A673 (cell line): Measurements from ENCODE around the gene TIAM1. TPM values are rescaled to one million over a fixed set of nuclear protein-coding genes. Genes with fewer than 3 reads are reported as not detected.

Experiments
- BruUV-seq: library from RNA; stranded (reverse); fragments of 400-500 nt; replicated peaks from 2 replicates; lab custom pipeline; 2021; lab: Mats Ljungman, UMichigan
- CTCF ChIA-PET: fragments of 300-600 bp; sonication (Branson Sonifier 250); formaldehyde crosslinking; loops from one replicate; lab custom pipeline; 2022; ENCODE audit warnings: antibody characterized with exemption; lab: Charles Lee
- POLR2A ChIA-PET: fragments of 300-600 bp; sonication (Branson Sonifier 250); formaldehyde crosslinking; loops from one replicate; lab custom pipeline; 2022; ENCODE audit warnings: antibody characterized with exemption; ENCODE audit not compliant: low non-redundant PET; lab: Charles Lee
- DNase-seq: peaks from one replicate; pipeline ENCODE4 v3.0.0-alpha.2; 2015; ENCODE audit warnings: low spot score
- H3K27ac ChIP-seq: fragments of 200-600 bp; sonication (generic); 2 replicates; pipeline ENCODE4 v1.5.1; 2016; ENCODE audit warnings: mixed run types, low read depth, mild to moderate bottlenecking, mixed read lengths, antibody characterized with exemption, low read length; ENCODE audit not compliant: poor library complexity, severe bottlenecking
- H3K27me3 ChIP-seq: fragments of 200-600 bp; sonication (generic); replicated peaks from 2 replicates; pipeline ENCODE4 v1.6.1; 2017; ENCODE audit warnings: mixed run types, low read depth, mild to moderate bottlenecking, mixed read lengths, antibody characterized with exemption, low read length; ENCODE audit not compliant: insufficient read depth, poor library complexity
- H3K36me3 ChIP-seq: fragments of 200-600 bp; sonication (generic); 2 replicates; pipeline ENCODE4 v1.6.1; 2016; ENCODE audit warnings: mixed run types, mild to moderate bottlenecking, mixed read lengths, antibody characterized with exemption, low read length; ENCODE audit not compliant: insufficient read depth, poor library complexity, severe bottlenecking
- H3K4me1 ChIP-seq: fragments of 200-600 bp; sonication (generic); 2 replicates; pipeline ENCODE4 v1.6.1; 2017; ENCODE audit warnings: mixed run types, mild to moderate bottlenecking, mixed read lengths, antibody characterized with exemption, low read length; ENCODE audit not compliant: insufficient read depth, poor library complexity, severe bottlenecking
- H3K4me3 ChIP-seq: fragments of 200-600 bp; sonication (generic); 2 replicates; pipeline ENCODE4 v1.5.1; 2016; ENCODE audit warnings: low read depth, mixed run types, mild to moderate bottlenecking, mixed read lengths, low read length; ENCODE audit not compliant: poor library complexity, severe bottlenecking
- H3K9me3 ChIP-seq: fragments of 200-600 bp; sonication (generic); 2 replicates; pipeline ENCODE4 v1.6.1; 2016; ENCODE audit warnings: mixed run types, low read depth, mild to moderate bottlenecking, mixed read lengths, antibody characterized with exemption, low read length; ENCODE audit not compliant: poor library complexity, severe bottlenecking
- EZH2 ChIP-seq: fragments of 200-600 bp; sonication (generic); IDR thresholded peaks from 2 replicates; pipeline ENCODE4 v1.6.1; 2017; ENCODE audit warnings: borderline replicate concordance, low read depth, mild to moderate bottlenecking, mixed read lengths, antibody characterized with exemption, low read length; ENCODE audit not compliant: poor library complexity, severe bottlenecking
- intact Hi-C: fragments of 100-400 bp; cut with micrococcal nuclease; formaldehyde crosslinking; loops from one replicate; pipeline ENCODE4 v1.10.0; 2022; ENCODE audit not compliant: unreplicated experiment
- total RNA-seq: library from RNA; stranded (reverse); gene quantifications from 2 replicates; pipeline ENCODE4 v1.2.3, GENCODE V29; 2021
- TF ChIP-seq, protein P1 (sequence below): fragments of 300-800, 200-600 bp; sonication (generic); conservative IDR thresholded peaks from 2 replicates; pipeline ENCODE4 v1.5.1; 2017; ENCODE audit warnings: low read depth, mild to moderate bottlenecking, antibody characterized with exemption, low read length, moderate library complexity, mixed read lengths

TIAM1 gene
- total RNA-seq, 1 experiment from 2014 or later = 9.6 TPM

DNA sequence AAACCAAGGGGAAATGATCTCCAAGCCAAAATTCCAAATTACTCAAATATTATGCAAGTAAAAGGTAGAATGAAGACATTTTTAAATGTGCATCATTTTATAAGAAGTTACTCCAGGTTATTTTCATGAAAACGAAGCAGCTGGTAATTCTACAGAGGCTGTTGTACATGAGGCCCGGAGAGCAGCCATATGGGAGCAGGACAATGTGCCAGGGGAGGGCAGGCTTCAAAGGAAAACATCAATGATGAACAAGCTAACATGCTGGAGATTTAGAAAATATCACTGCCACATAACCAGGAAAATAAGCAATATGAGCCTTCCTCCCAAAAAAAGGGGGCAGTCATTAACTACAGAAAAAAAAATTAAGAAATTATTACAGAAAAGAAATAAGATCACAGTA, 109.1 kb downstream of the TIAM1 start:
- BruUV-seq = no TSS peak
- CTCF ChIA-PET = no interaction called here
- no peaks in the 10 kb centered on the region for H3K9me3 ChIP-seq
- POLR2A ChIA-PET = no interaction called here
- TF ChIP-seq EZH2 = no peak
- TF ChIP-seq, protein P1, sequence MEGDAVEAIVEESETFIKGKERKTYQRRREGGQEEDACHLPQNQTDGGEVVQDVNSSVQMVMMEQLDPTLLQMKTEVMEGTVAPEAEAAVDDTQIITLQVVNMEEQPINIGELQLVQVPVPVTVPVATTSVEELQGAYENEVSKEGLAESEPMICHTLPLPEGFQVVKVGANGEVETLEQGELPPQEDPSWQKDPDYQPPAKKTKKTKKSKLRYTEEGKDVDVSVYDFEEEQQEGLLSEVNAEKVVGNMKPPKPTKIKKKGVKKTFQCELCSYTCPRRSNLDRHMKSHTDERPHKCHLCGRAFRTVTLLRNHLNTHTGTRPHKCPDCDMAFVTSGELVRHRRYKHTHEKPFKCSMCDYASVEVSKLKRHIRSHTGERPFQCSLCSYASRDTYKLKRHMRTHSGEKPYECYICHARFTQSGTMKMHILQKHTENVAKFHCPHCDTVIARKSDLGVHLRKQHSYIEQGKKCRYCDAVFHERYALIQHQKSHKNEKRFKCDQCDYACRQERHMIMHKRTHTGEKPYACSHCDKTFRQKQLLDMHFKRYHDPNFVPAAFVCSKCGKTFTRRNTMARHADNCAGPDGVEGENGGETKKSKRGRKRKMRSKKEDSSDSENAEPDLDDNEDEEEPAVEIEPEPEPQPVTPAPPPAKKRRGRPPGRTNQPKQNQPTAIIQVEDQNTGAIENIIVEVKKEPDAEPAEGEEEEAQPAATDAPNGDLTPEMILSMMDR = no peak
- no peaks in the 10 kb centered on the region for H3K36me3 ChIP-seq
- no peaks in the 10 kb centered on the region for H3K27me3 ChIP-seq
- H3K27ac ChIP-seq = no peak overlapping the region
- no peaks in the 10 kb centered on the region for H3K4me1 ChIP-seq
- DNase-seq = no peak
- intact Hi-C loops = no loop called here
- H3K4me3 ChIP-seq = no peak overlapping the region

DNA sequence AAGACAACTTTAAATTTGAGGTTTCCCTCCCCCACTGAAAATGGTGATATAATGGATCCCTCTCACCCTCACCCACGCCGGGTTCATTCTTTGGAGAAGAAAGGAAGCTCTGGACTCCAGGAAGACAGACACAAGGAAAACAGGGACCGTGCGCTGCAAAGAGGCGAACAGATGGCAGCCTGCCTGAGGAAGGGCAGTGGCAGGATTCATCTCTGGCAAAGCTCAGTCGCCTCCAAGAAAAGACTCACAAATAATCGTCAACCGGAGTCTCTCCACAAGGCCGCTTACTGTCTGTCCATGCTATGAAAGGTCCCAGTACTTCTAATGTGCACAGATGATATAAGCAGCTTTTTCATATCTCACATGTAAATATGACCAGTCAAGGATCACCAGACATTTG, 110.3 kb downstream of the TIAM1 start:
- CTCF ChIA-PET = no interaction called here
- no peak for DNase-seq
- Histone ChIP-seq H3K9me3 (no peaks in the 10 kb centered on the region), H3K4me1 (no peaks in the 10 kb centered on the region), H3K36me3 (no peaks in the 10 kb centered on the region), H3K27me3 (no peaks in the 10 kb centered on the region), H3K4me3 (no peak overlapping the region), H3K27ac (no peak overlapping the region)
- no peak for TF ChIP-seq EZH2
- TF ChIP-seq, protein P1 = no peak
- intact Hi-C loops = no loop called here
- POLR2A ChIA-PET = interaction anchor here (0.6 kb wide), 1 partner anchor 129 kb away, joined by 3 read pairs; no protein-coding TSS in a partner anchor
- BruUV-seq = no TSS peak

DNA sequence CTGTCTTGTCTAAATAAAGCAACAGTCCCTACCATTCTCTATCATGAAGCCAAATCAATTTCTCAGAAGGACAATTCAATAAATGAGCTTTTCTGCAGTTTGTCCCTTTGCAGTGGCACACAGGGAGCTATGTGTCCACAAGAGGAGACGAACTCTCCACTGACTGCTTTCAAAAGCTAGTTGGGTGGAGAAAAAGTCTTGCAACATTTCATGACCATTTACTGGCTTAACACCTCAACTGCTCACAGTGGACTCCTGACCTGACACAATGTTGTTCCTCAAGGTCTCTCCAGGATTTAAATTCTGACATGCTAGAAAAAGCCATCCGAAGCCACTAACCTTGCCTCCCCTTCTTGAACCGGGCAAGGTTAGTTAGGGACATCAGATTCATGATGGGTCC, 111.7 kb downstream of the TIAM1 start:
- no peak for DNase-seq
- Histone ChIP-seq H3K4me3 (no peak overlapping the region), H3K27me3 (no peaks in the 10 kb centered on the region), H3K9me3 (no peaks in the 10 kb centered on the region), H3K36me3 (no peaks in the 10 kb centered on the region), H3K27ac (no peak overlapping the region), H3K4me1 (no peaks in the 10 kb centered on the region)
- TF ChIP-seq EZH2 = no peak
- TF ChIP-seq, protein P1 = no peak
- CTCF ChIA-PET = no interaction called here
- POLR2A ChIA-PET = no interaction called here
- no TSS peak for BruUV-seq
- intact Hi-C loops = no loop called here
